Activated CD8-positive, alpha-beta memory T cell treated with anti-CD3 and anti-CD28 coated beads for 36 hours (primary cell): ENCODE results near the gene NEK8. TPM values are rescaled to one million over a fixed set of nuclear protein-coding genes. Genes with fewer than 3 reads are reported as not detected.

ENCODE experiments used
- CTCF ChIA-PET: fragments of 350-600 bp; sonication (Branson Sonifier 250); formaldehyde crosslinking; loops from one replicate; lab custom pipeline; 2021; ENCODE audit warnings: antibody characterized with exemption; lab: Charles Lee
- POLR2A ChIA-PET: fragments of 350-600 bp; sonication (Branson Sonifier 250); formaldehyde crosslinking; loops from one replicate; lab custom pipeline; 2021; ENCODE audit warnings: antibody characterized with exemption; lab: Charles Lee
- total RNA-seq, 2 experiments: library from RNA; stranded (reverse); gene quantifications; one replicate each; pipeline ENCODE4 v1.2.3, GENCODE V29; 2021

Gene NEK8
- total RNA-seq, 2 experiments from 2014 or later, result 6.0 to 6.8 TPM

DNA sequence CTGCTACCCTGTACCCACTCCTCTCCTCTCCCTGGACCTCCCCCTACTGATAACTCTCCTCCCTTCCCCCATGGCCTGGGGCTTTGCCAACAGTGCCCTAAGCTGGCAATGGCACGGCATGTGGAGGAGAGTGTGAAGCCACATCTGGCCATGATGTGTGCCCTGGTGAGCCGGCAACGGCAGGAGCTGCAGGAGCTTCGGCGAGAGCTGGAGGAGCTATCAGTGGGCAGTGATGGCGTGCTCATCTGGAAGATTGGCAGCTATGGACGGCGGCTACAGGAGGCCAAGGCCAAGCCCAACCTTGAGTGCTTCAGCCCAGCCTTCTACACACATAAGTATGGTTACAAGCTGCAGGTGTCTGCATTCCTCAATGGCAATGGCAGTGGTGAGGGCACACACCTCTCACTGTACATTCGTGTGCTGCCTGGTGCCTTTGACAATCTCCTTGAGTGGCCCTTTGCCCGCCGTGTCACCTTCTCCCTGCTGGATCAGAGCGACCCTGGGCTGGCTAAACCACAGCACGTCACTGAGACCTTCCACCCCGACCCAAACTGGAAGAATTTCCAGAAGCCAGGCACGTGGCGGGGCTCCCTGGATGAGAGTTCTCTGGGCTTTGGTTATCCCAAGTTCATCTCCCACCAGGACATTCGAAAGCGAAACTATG lies 20.4 kb downstream of the NEK8 start:
- CTCF ChIA-PET, result interaction anchor here (0.8 to 14.9 kb wide), 6 partner anchors 8 to 200 kb away, joined by 3 to 286 read pairs (median 4); partner anchors contain the start of genes NEK8 and TLCD1
- POLR2A ChIA-PET, result interaction anchor here (1.1 to 10.4 kb wide), 2 partner anchors 22 to 29 kb away, joined by 4 to 102 read pairs; partner anchors contain the start of genes NEK8, RPL23A and TLCD1

DNA sequence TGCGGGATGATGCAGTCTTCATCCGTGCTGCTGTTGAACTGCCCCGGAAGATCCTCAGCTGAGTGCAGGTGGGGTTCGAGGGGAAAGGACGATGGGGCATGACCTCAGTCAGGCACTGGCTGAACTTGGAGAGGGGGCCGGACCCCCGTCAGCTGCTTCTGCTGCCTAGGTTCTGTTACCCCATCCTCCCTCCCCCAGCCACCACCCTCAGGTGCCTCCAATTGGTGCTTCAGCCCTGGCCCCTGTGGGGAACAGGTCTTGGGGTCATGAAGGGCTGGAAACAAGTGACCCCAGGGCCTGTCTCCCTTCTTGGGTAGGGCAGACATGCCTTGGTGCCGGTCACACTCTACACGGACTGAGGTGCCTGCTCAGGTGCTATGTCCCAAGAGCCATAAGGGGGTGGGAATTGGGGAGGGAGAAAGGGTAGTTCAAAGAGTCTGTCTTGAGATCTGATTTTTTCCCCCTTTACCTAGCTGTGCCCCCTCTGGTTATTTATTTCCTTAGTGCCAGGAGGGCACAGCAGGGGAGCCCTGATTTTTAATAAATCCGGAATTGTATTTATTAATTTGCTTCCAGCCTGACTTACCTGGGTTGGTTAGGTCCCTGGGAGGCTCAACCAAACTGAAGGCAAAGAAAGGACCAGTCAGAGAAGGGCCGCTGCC lies 21.1 kb downstream of the NEK8 start:
- POLR2A ChIA-PET, result interaction anchor here (10.4 kb wide), 1 partner anchor 23 kb away, joined by 102 read pairs; the partner anchor contains the start of genes NEK8 and TLCD1
- CTCF ChIA-PET, result interaction anchor here (0.8 to 14.9 kb wide), 11 partner anchors 8 to 199 kb away, joined by 3 to 286 read pairs (median 3); partner anchors contain the start of genes NEK8 and TLCD1

DNA sequence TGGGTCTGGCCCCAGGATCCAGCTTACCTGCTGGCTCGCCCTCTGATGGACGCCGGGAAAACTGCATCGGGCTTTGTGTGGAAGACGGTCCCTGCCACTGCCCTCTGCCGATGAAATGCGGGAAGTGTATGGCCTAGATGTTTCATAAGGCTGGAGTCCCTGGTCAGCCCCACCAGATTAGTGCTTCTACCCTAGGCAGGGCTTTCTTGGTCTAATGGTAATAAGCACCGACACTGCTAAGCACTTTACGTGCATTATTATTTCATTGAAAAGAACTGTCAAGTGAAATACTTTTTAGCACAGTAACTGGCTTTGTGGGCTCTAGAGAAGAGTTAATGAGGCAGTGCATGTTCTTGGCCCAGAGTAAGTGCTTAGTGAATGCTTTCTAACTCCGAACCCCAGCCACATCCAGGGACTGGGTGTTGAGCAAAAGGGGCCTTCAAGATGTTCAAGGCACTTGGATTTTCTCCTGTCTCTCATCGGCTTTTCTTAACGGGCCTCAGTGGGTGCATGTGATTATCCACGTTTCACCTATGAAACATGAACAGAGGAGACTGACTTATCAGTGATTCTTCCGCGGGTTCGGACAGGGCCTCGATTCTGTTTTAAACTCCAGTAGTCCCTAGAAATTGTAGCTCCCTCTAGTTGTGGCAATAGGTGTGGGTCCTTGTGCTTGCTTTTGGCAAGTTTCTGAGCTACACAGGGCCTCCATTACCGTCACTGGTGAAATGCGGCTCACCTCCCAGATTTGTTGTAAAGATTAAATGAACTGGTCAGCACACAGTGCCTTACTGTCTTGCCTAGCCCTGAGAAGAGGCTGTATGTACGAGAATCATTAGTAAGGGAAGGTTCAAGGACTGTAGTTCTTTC lies 21.8 kb downstream of the NEK8 start:
- POLR2A ChIA-PET, result interaction anchor here (0.7 to 10.4 kb wide), 2 partner anchors 24 to 38 kb away, joined by 3 to 102 read pairs; partner anchors contain the start of genes NEK8 and TLCD1
- CTCF ChIA-PET, result interaction anchor here (0.6 to 14.9 kb wide), 19 partner anchors 8 to 351 kb away, joined by 3 to 286 read pairs (median 3); partner anchors contain the start of genes NEK8 and TLCD1

DNA sequence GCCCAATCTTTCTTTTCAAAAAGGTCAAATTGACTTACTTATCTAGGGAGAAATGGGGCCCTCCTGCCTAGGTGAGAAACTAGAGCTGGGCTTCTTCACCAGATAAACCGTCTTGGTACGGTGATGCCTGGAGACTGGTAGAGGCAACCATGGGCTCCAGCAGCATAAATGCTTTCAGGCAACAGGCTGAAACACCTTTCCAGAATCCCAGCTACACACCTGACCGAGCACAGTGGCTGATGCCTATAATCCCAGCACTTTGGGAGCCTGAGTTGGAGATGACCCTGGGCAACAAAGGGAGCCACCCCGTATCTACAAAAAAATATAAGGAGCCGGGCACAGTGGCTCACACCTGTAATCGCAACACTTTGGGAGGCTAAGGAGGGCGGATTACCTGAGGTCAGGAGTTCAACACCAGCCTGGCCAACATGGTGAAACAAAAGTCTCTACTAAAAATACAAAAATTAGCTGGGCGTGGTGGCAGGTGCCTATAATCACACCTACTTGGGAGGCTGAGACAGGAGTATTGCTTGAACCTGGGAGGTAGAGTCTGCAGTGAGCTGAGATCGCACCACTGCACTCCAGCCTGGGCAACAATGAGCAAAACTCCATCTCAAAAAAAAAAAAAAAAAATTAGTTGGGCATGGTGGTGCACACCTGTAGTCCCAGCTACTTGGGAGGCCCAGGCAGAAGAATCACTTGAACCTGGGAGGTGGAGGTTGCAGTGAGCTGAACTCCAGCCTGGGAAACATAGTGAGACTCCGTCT lies 23.2 kb downstream of the NEK8 start:
- POLR2A ChIA-PET, result interaction anchor here (0.7 to 10.4 kb wide), 6 partner anchors 8 to 161 kb away, joined by 3 to 102 read pairs (median 4); partner anchors contain the start of genes NEK8 and TLCD1
- CTCF ChIA-PET, result interaction anchor here (0.7 to 14.9 kb wide), 9 partner anchors 10 to 201 kb away, joined by 3 to 286 read pairs (median 5); partner anchors contain the start of genes NEK8 and TLCD1

DNA sequence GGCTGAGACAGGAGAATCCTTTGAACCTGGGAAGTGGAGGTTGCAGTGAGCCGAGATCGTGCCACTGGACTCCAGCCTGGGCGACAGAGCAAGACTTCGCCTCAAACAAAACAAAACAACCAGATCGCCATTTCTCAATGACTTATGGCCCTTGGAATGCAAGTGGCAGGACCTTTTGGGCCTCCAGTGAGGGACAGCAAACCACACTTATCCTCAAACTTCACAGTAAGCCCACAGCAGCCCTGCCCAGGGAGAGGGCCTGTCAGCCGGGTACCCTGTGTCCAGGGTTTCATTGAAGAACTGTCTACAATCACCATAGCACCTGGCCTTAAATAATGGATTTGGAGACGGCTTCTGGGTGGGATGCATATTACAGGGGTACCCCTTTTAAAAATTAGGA lies 26.9 kb downstream of the NEK8 start:
- ChIA-PET POLR2A (no interaction called here), CTCF (interaction anchor here (1.3 kb wide), 1 partner anchor 8 kb away, joined by 9 read pairs; no protein-coding TSS in a partner anchor)

DNA sequence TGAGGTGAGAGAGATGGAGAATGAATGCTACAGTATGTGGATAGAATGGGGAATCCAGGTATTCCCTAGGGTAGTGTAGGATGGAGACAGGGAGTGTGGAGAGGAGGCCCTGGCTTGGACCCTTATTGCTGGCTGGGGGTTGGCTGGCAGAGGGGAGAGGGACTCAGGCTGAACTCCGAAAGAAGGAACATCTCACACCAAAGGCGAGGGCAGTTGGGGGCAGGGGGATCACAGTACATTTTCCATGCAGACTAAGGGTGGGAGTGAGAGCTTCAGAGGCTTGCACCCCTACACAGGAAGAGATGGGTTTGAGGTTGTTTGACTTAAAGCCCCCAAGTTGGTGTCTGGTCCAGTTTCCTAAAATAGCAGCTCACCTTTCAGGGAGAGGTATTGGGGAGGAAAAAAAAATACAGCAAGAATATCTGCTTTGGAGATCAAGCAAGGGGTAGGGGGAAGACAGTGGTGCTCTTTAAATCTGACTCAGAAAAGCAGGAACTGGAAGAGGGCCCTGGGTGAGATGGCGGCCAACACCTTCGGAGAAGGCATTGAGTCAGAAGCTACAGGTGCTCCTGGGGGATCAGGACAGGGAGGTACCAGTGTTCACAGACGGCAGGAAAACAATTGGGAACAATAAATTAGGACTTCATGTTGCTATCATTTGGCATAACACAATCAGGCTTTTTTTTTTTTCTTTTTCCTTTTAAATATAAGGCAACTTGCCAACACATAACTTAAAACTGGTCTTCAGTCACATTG lies 27.6 kb downstream of the NEK8 start:
- POLR2A ChIA-PET, result no interaction called here
- CTCF ChIA-PET, result interaction anchor here (1.5 to 2.3 kb wide), 2 partner anchors 16 to 29 kb away, joined by 3 to 10 read pairs; partner anchors contain the start of gene TLCD1

DNA sequence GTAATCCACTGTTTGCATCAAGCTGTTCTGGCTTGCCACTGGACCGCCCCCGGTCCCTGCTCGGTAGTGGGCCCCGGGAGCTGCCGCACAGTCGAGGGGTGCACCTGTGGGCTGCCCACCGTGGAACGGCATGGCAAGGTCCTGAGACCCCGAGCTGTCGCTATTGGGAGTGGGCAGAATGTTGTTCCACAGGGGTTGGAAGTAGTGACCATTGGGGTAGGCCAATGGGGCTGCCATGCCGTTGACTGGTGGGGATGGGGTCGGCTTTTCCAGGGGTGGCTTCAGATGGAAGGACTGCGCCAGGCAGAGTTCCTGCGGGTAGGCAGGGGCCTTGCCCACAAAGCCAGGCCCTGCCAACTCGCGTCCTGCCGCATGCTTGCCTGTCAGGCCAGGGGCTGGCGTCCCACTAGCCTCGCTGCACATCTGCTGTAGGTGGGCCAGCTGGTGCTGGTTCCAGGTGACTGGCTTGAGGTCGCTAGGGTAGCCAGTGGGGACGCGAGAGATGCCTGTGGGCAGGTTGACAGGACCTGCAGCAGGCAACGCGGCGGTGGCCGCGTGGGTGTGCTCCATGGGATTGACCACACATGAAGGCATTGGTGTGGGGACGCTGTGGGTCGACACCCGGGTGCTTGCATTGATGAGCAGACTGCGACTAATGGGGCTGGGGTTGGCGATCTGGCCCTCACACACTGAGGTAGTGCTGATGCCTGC lies 30.0 kb downstream of the NEK8 start:
- CTCF ChIA-PET, result interaction anchor here (1.0 to 2.3 kb wide), 2 partner anchors 9 to 32 kb away, joined by 3 to 10 read pairs; partner anchors contain the start of gene TLCD1
- POLR2A ChIA-PET, result no interaction called here

DNA sequence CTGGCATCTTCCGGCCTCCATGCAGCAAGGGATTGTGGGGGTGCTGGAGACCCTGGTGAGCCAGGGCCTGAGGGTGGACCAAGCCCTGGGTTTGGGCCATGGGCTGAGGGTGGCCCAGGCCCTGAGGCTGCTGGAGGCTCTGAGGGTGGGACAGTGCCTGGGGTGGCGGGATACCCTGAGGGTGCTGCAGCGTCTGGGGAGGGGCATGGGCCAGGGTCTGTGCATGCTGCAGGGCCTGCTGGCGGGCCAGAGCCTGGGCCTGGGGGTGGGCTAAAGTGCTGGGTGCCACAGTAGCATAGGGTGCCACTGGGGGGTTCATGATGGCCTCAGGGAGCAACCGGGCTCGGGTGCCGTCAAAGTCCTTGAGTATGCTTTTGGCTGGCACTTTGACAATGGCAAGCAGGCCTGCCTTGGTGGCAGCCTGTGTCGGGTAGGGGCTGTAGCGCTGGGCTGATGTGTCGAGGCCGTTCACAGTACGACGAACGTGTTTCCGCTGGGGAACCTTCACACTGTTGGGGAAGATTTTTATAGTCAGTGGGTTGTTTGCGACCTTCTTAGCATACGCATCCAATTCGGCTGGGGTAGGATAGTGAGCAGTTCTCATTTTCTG lies 30.8 kb downstream of the NEK8 start:
- POLR2A ChIA-PET, result no interaction called here
- CTCF ChIA-PET, result no interaction called here

DNA sequence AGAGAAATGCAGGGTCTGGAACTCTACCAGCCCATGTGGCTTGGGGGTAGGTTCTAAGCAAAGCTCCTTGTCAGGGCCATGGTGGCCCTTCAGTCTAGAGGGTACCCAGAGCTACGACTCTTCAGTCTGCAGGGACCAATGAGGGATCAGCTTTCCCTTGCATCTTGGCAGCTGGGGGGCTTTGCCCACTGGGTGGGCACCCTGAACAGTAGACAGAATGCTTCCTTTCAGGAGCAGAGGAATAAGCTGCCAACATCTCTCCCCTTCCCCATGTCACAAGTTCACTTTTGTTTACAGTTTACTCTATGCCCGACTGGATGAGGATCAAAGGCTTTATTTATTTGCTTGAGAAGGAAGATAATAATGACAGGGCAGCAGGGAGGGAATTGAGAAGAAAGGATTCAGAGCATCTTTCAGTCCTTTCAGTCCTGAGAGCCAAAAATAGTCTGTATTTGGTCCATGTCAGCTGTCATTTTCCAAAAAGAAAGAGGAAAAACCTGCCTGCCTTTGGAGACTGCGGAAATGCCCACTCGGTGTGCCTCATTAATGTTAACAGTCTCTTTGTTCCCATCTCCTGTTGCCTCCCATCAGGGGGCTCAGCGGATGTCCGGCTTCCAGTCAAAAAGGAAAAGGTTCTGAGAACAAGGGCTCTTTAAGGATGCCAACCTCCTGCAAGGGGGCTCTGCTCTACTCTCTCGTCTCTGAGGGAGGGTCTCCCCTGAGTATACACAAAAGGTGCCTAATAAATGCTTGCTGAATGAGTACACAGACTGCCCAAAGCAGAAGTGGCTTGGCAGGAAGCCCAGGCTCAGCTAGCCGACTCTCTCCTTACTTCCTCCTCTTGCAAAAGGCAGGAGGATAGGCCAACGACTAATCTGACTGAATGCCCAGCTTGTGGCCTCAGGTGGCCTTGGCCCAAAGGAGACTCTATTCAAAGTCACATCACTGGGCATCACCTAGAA lies 32.3 kb downstream of the NEK8 start:
- ChIA-PET CTCF (interaction anchor here (1.1 to 6.3 kb wide), 3 partner anchors 10 to 34 kb away, joined by 3 to 72 read pairs (median 4); partner anchors contain the start of genes NEK8 and TLCD1), POLR2A (no interaction called here)

DNA sequence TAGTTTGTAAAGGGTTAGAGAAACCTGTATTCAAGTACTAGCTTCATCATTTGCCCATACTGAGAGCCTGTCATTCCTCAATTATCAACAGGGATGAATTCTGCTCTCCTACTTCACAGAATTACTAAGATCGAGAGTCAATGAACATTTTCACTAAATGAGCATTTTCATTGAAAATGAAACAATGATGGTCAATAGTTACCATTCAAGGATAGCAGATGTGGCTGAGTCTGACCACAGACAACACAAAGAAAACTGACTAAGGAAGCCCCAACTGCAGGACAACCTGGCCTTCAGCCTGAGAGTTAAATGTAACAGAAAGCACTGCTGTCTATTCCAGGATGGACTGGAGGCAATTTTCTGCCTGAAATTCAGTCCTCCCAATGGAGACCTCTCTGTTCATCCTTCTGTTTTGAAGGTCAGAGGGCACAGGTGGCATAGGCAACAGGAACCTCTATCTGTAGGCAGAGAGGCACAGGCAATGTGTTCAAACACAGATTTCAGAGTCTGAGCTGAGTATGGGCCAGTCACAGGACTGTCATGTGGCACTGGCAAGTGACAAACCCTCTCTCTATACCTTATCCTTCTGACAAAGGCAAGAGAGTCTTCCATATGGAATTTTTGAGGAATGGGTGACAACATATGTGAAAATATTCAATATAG lies 34.7 kb downstream of the NEK8 start:
- ChIA-PET CTCF (interaction anchor here (0.7 to 6.3 kb wide), 42 partner anchors 9 to 349 kb away, joined by 3 to 72 read pairs (median 5); partner anchors contain the start of genes DHRS13, FAM222B, NEK8 and PIPOX), POLR2A (interaction anchor here (0.5 kb wide), 2 partner anchors 24 to 41 kb away, joined by 3 to 4 read pairs; no protein-coding TSS in a partner anchor)

DNA sequence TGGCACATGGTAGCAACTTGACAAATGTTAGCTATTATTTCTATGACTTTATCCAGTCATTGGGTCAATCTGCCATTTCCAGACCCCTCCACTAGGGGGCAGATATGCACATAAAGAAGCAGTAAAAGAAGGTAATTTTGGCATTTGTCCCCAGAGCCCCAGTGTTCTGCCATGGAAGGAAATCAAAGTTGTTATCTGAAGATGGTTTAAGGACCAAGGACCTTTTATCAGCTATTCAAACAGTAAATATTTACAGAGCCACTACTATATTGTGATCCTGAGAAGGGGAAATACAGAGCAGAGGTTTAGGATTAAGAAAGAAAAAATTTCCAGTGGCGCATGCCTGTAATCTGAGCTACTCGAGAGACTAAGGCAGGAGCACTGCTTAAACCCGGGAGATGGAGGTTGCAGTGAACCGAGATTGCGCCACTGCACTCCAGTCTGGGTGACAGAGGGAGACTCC lies 35.2 kb downstream of the NEK8 start:
- POLR2A ChIA-PET, result interaction anchor here (0.5 to 0.6 kb wide), 3 partner anchors 24 to 83 kb away, joined by 3 to 4 read pairs (median 3); no protein-coding TSS in a partner anchor
- CTCF ChIA-PET, result interaction anchor here (0.7 to 6.3 kb wide), 42 partner anchors 8 to 348 kb away, joined by 3 to 72 read pairs (median 5); partner anchors contain the start of genes DHRS13, FAM222B, NEK8 and PIPOX

DNA sequence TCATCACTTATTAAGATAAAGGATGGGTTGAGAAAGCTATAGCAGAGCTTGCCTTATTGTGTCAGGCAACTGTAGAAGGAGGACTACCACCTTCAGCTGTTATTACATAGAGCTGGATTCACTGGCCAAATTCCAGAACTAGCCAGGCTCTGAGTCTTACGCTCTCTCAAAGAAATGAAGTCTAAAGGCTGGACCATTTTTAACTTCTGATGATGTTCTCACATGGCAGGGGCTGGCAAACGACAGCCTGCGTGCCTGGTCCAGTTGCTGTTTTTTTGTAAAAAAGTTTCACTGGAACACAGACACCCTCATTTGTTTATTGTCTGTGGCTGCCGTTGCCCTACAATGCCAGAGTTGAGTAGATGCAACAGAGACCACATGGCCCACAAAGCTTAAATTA lies 36.5 kb downstream of the NEK8 start:
- CTCF ChIA-PET, result interaction anchor here (0.5 to 6.3 kb wide), 11 partner anchors 7 to 489 kb away, joined by 3 to 72 read pairs (median 7); partner anchors contain the start of genes NEK8 and TLCD1

DNA sequence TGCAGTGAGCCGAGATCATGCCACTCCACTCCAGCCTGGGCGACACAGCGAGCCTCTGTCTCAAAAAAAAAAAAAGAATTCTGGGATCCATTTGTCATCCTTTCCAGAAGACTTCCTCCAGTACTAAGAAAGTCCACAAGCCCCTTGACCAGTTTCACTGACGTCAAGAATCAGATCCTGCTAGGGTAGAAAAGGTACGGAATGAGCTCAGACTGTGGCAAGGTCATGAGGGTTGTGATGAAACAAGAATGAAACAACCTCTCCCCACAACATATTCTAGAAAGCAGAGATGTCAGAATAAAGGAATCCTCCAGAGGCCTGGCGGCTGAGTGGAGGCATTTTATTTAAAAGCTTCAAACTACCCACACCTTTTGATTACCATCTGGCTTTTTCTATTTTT lies 45.1 kb downstream of the NEK8 start:
- CTCF ChIA-PET, result interaction anchor here (0.6 to 2.5 kb wide), 5 partner anchors 9 to 343 kb away, joined by 3 to 12 read pairs (median 4); no protein-coding TSS in a partner anchor
- POLR2A ChIA-PET, result no interaction called here

More for the DNA sequence above, 36.5 kb downstream of the NEK8 start:
- POLR2A ChIA-PET, result interaction anchor here (1.0 kb wide), 1 partner anchor 136 kb away, joined by 3 read pairs; no protein-coding TSS in a partner anchor

DNA sequence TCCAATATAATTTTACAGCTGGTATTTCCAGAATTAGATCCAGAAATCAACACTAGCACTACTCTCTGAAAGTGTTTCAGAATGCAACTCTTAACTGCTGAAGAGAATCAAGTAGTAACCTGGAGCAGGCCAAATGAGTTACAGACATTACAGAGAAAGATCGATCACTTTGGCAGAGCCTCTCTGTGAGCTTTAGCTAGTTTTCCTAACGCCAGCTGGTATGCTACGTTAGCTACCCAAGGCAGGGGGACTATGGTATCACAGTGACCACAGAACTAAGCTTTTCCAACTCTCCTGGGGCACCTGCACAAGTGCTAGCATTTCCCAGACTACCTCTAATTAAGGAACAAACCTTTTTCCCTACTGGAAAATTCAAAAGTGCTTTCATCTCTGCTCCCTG lies 45.6 kb downstream of the NEK8 start:
- ChIA-PET CTCF (interaction anchor here (0.6 to 2.5 kb wide), 5 partner anchors 9 to 343 kb away, joined by 3 to 12 read pairs (median 4); no protein-coding TSS in a partner anchor), POLR2A (no interaction called here)
